HEK293T (cell line): ENCODE data around the gene NKX1-2.

ENCODE experiments used
- CTCF ChIA-PET: fragments of 350-600 bp; formaldehyde crosslinking; extraction: SDS; loops from one replicate; lab custom pipeline; 2021; ENCODE audit warnings: antibody characterized with exemption, inconsistent platforms; lab: Yijun Ruan, JAX
- POLR2A ChIA-PET: fragments of 350-600 bp; formaldehyde crosslinking; extraction: SDS; loops from one replicate; lab custom pipeline; 2020; ENCODE audit warnings: antibody characterized with exemption, inconsistent platforms; lab: Yijun Ruan, JAX
- DNase-seq: peaks from one replicate; pipeline ENCODE4 v3.0.0; 2012; ENCODE audit warnings: mixed read lengths; ENCODE audit errors: extremely low spot score
- ARNT ChIP-seq: fragments of 450-650 bp; IDR thresholded peaks from 2 replicates; pipeline ENCODE4 v1.6.1; 2017; ENCODE audit warnings: mild to moderate bottlenecking
- BHLHE40 ChIP-seq: fragments of 450-650 bp; IDR thresholded peaks from 2 replicates; pipeline ENCODE4 v1.6.1; 2016; ENCODE audit warnings: mild to moderate bottlenecking, moderate library complexity, borderline replicate concordance
- CTBP1 ChIP-seq: fragments of 450-650 bp; IDR thresholded peaks from 2 replicates; pipeline ENCODE4 v1.6.1; 2016; ENCODE audit warnings: borderline replicate concordance
- ELF4 ChIP-seq: fragments of 450-650 bp; IDR thresholded peaks from 2 replicates; pipeline ENCODE4 v1.6.1; 2017; ENCODE audit warnings: antibody characterized with exemption
- FOXA1 ChIP-seq: fragments of 450-650 bp; IDR thresholded peaks from 2 replicates; pipeline ENCODE4 v1.6.1; 2016; ENCODE audit warnings: mild to moderate bottlenecking
- FOXK2 ChIP-seq: fragments of 450-650 bp; IDR thresholded peaks from 2 replicates; pipeline ENCODE4 v1.6.1; 2016; ENCODE audit warnings: mild to moderate bottlenecking
- FOXM1 ChIP-seq: fragments of 450-650 bp; IDR thresholded peaks from 2 replicates; pipeline ENCODE4 v1.6.1; 2017; ENCODE audit warnings: mild to moderate bottlenecking, borderline replicate concordance
- HDGF ChIP-seq: fragments of 450-650 bp; IDR thresholded peaks from 2 replicates; pipeline ENCODE4 v1.6.1; 2017; ENCODE audit warnings: antibody characterized with exemption, borderline replicate concordance
- L3MBTL2 ChIP-seq: fragments of 450-650 bp; conservative IDR thresholded peaks from 2 replicates; pipeline ENCODE4 v1.6.1; 2016; ENCODE audit warnings: mild to moderate bottlenecking
- LEF1 ChIP-seq: fragments of 450-650 bp; IDR thresholded peaks from 2 replicates; pipeline ENCODE4 v1.6.1; 2017; ENCODE audit warnings: mild to moderate bottlenecking, borderline replicate concordance
- NFRKB ChIP-seq: fragments of 450-650 bp; IDR thresholded peaks from 2 replicates; pipeline ENCODE4 v1.6.1; 2016; ENCODE audit warnings: mild to moderate bottlenecking, moderate library complexity
- SP1 ChIP-seq: fragments of 450-650 bp; IDR thresholded peaks from 2 replicates; pipeline ENCODE4 v1.6.1; 2017
- SUZ12 ChIP-seq: fragments of 450-650 bp; IDR thresholded peaks from 2 replicates; pipeline ENCODE4 v1.6.1; 2016; ENCODE audit warnings: mild to moderate bottlenecking
- TARDBP ChIP-seq: fragments of 450-650 bp; IDR thresholded peaks from 2 replicates; pipeline ENCODE4 v1.6.1; 2016
- ZNF384 ChIP-seq: fragments of 450-650 bp; IDR thresholded peaks from 2 replicates; pipeline ENCODE4 v1.6.1; 2016
- TF ChIP-seq, protein P1 (sequence below): fragments of 450-650 bp; IDR thresholded peaks from 2 replicates; pipeline ENCODE4 v1.6.1; 2016

Gene NKX1-2

DNA sequence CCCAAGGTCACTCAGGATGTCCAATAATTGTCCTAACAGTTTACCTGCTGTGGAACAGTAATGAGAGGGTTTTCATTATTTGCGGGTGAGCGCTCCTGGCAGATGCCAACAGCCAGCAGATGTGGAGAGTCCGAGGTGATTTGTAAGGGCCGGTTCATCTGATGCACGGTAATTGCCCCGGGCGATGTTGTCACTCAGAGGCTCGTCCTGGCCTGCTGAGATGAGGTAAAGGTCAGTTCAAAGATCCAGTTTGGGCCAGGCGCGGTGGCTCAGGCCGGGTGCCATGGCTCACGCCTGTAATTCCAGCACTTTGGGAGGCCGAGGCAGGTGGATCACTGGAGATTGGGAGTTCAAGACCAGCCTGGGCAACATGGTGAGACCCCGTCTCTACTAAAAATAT is 28.7 kb upstream of the NKX1-2 start:
- ChIA-PET POLR2A (no interaction called here), CTCF (no interaction called here)
- no peak for DNase-seq
- TF ChIP-seq FOXK2 (no peak), ARNT (no peak), BHLHE40 (no peak), ZNF384 (no peak)

DNA sequence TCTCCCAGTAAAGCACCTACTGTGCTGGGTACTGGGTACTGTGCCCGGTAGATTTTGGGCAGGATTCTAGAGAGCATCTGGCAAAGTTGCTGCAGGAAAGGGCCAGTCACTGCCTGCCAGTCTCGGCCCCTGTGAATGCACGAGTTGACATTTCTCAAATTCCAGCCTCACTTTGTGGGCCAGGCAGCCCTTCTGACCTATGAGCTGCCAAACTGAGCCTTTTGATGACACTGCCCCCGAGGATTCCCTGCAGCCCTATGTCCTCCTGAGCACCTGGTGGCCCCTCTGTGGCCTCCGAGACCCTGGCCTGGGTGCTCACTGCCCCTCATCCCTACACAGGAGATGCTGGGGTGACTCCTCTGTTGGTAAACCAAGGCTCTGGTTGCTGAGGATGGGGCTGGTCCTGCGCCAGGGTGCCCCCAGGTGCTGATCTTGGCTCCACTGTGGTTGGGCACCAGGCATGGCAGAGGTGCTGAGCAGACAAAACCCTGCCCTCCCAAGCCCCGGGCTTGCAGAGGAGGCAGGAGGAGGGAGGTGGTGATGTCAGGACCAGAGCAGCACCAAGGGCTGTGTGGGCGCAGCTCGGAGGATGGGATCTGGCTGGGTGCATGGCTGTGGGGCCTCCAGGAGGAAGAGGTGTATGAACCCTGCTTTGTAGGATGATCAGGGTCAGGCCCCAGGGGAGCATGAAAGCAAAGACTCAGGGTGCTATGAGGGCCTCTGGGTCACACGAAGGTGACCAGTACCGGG is 28.0 kb upstream of the NKX1-2 start:
- ChIA-PET CTCF (no interaction called here), POLR2A (interaction anchor here (0.9 kb wide), 1 partner anchor 60 kb away, joined by 3 read pairs; no protein-coding TSS in a partner anchor)
- TF ChIP-seq ZNF384 (no peak), CTBP1 (no peak), FOXK2 (no peak), SP1 (no peak)
- no peak for DNase-seq

DNA sequence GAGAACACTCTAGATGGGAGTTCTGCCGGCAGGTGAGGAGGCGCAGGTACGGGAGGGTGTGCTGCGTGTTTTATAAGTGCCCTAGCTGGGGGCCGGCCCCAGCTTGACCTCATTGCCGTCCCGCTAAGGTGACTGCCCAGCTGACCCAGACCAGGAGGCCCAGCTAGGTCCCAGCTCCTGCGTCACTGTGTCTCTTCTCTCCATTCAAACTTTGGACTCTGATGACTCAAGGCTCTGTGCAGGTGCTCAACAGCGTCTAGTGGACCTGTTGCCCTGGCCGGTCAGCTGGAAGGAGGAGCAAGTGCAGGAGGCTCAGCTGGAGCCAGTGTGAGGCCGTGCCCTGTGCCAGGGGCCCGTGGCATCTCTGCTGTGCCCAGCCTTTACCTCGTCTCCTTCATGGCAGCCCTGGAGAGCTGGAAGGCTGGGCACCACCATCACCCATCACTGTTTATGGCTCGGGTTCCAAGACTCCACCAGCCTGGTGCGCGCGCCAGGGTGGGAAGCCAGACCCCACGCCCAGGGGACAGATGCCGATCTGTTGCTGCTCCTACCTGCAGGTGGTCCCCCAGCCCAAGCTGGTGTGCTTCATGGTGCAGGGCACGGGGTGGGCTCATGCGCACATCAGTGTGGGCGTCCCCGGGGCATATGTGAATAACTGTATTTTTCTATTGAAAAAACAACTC is 26.3 kb upstream of the NKX1-2 start:
- POLR2A ChIA-PET = no interaction called here
- no peak for DNase-seq
- TF ChIP-seq NFRKB (no peak), ARNT (no peak), FOXK2 (no peak), TARDBP (no peak), L3MBTL2 (no peak), FOXM1 (no peak), ZNF384 (no peak), SUZ12 (no peak)
- CTCF ChIA-PET = no interaction called here

DNA sequence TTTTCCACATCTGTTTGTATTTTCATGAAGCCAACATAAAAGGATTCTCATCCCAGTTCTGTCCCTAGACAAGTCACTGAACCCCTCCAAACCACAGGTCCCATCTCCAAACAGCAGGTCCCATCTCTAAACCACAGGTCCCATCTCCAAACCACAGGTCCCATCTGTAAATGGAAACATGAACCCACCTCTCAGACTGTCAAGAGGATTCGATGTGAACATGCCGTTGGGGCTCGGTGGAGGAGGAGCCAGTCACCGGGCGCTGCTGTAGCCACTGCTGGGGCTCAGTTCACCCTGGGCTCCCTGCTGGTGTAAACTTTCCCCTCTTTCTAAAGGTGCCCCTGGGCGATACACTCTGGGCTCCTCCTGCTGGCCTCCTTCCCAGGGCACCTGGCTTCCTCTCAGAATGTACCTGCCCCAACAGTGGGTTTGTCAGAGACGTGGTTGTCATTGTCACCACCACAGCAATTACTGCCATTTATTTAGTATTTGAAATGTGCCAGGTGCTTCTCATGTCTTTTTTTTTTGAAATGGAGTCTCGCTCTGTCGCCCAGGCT is 24.8 kb upstream of the NKX1-2 start:
- POLR2A ChIA-PET = no interaction called here
- no peak for TF ChIP-seq ELF4
- TF ChIP-seq LEF1 = no peak
- TF ChIP-seq HDGF = no peak
- CTCF ChIA-PET = interaction anchor here (0.6 kb wide), 1 partner anchor 121 kb away, joined by 3 read pairs; no protein-coding TSS in a partner anchor
- DNase-seq = no peak

DNA sequence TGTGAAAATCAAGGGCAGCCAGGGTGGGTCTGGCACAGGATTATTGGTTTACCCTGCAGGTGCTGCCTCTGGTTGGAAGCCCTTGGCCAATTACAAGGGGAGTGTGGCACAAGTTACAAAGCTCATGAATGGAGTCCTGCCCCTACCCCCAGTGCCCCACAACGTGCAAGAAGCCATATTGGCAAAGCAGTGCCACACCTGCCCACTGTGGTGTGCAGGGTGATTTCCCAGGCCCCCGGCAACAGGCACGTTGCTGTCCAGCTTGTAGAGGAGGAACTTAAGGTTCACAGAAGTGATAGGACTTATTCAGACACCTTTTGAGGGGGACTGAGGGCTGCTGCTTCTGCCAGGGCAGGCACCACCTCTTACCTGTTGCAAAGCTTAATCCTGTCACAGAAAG is 23.2 kb upstream of the NKX1-2 start:
- DNase-seq = no peak
- TF ChIP-seq FOXA1 (no peak), FOXM1 (no peak), ZNF384 (no peak), CTBP1 (no peak), HDGF (no peak), SUZ12 (no peak), SP1 (no peak), TARDBP (no peak), ARNT (no peak), BHLHE40 (no peak)
- CTCF ChIA-PET = interaction anchor here (0.7 kb wide), 2 partner anchors 12 to 268 kb away, joined by 3 read pairs; no protein-coding TSS in a partner anchor
- POLR2A ChIA-PET = interaction anchor here (1.6 kb wide), 1 partner anchor 12 kb away, joined by 5 read pairs; the partner anchor contains the start of gene LHPP

DNA sequence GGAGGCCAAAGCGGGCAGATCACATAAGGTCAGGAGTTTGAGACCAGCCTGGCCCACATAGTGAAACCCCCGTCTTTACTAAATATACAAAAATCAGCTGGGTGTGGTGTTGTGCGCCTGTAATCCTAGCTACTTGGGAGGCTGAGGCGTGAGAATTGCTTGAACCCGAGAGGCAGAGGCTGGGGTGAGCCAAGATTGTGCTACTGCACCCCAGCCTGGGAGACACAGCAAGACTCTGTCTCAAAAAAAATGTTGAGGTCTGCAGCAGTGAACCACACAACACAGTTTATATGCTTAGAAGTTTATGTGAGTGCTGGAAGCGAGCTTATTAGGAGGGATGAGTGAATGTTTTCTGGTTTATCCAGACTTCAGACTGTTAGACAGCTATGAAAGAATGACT is 22.2 kb upstream of the NKX1-2 start:
- TF ChIP-seq FOXA1 (no peak), L3MBTL2 (no peak), ELF4 (no peak), HDGF (no peak), ZNF384 (no peak), TARDBP (no peak), SUZ12 (no peak), FOXM1 (no peak), NFRKB (no peak), BHLHE40 (no peak), SP1 (no peak), FOXK2 (no peak), CTBP1 (no peak), LEF1 (no peak), ARNT (no peak)
- TF ChIP-seq, protein P1, sequence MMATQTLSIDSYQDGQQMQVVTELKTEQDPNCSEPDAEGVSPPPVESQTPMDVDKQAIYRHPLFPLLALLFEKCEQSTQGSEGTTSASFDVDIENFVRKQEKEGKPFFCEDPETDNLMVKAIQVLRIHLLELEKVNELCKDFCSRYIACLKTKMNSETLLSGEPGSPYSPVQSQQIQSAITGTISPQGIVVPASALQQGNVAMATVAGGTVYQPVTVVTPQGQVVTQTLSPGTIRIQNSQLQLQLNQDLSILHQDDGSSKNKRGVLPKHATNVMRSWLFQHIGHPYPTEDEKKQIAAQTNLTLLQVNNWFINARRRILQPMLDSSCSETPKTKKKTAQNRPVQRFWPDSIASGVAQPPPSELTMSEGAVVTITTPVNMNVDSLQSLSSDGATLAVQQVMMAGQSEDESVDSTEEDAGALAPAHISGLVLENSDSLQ = no peak
- CTCF ChIA-PET = interaction anchor here (0.6 kb wide), 2 partner anchors 23 to 455 kb away, joined by 3 to 5 read pairs; no protein-coding TSS in a partner anchor
- POLR2A ChIA-PET = interaction anchor here (1.6 kb wide), 1 partner anchor 11 kb away, joined by 5 read pairs; the partner anchor contains the start of gene LHPP
- DNase-seq = no peak
